Osteocyte (in vitro differentiated cells): ENCODE data around the gene ZSWIM4. TPM values are rescaled to one million over a fixed set of nuclear protein-coding genes. Genes with fewer than 3 reads are reported as not detected.
A peak's percentile ranks its signal among the peaks of the same experiment; 100 is the strongest.

Source experiments
- DNase-seq: peaks from one replicate; pipeline ENCODE4 v3.0.0; 2021; ENCODE audit warnings: mixed read lengths; ENCODE audit not compliant: unreplicated experiment; ENCODE audit errors: extremely low spot score
- H3K27ac Mint-ChIP-seq: one replicate; pipeline ENCODE4 v1.8.0; 2021; ENCODE audit warnings: mild to moderate bottlenecking, mixed read lengths; ENCODE audit not compliant: unreplicated experiment
- H3K27me3 Mint-ChIP-seq: one replicate; pipeline ENCODE4 v1.8.0; 2021; ENCODE audit warnings: mixed read lengths; ENCODE audit not compliant: unreplicated experiment
- H3K36me3 Mint-ChIP-seq: one replicate; pipeline ENCODE4 v1.8.0; 2021; ENCODE audit warnings: mixed read lengths; ENCODE audit not compliant: unreplicated experiment
- H3K4me1 Mint-ChIP-seq: one replicate; pipeline ENCODE4 v1.8.0; 2021; ENCODE audit warnings: mixed read lengths; ENCODE audit not compliant: unreplicated experiment
- H3K4me3 Mint-ChIP-seq: one replicate; pipeline ENCODE4 v1.8.0; 2021; ENCODE audit warnings: mild to moderate bottlenecking, moderate library complexity, mixed read lengths; ENCODE audit not compliant: unreplicated experiment
- H3K9me3 Mint-ChIP-seq: one replicate; pipeline ENCODE4 v1.8.0; 2021; ENCODE audit warnings: mixed read lengths; ENCODE audit not compliant: unreplicated experiment
- total RNA-seq: library from RNA; stranded (reverse); gene quantifications from 2 replicates; pipeline ENCODE4 v1.2.1, GENCODE V29; 2021
- TF ChIP-seq, protein P1 (sequence below): fragments of 200-600 bp; sonication (generic); IDR thresholded peaks from 2 replicates; pipeline ENCODE4 v1.5.0; 2021; ENCODE audit warnings: antibody characterized with exemption, mild to moderate bottlenecking, moderate library complexity

The ZSWIM4 gene
- total RNA-seq, 1 donor from 2014 or later: 15.1 TPM

DNA sequence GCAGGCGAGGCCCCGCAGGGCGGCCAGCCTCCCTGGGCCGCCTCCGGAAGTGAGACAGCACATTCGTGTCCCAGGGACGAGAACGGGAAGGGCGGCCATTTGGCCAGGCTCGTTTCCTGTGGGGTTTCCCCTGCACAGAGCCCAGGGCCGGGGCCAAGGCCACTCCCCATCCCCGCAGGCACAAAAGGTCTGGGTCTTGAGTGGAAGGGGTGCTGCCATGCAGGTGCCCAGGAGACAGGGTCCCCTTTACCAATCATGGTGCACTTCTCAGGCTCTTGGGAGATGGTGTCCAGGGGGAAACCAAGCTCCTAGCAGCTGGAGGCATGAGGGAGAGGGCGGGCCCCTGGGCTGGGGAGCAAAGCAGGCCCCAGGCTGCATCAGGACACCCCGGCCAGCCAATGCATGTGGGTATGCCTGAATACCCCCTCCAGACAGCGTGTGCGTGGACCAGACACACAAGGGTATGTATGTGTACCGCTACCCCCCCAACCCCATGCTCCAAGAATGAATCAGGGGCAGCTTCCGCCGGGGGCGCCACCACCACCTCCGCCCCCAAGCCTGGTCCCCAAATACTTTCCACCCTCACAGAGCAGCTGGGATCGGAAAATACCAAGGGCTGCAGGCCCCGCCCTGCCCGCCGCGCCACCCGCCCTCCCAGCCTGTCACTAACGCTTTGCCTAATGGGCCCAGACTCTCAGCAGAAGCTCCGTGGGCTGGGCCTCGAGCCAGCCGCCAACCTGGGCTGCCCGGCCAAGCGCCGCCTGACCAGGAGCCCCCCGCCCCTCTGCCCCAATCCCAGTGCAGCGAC, 44.1 kb downstream of the ZSWIM4 start:
- TF ChIP-seq, protein P1, sequence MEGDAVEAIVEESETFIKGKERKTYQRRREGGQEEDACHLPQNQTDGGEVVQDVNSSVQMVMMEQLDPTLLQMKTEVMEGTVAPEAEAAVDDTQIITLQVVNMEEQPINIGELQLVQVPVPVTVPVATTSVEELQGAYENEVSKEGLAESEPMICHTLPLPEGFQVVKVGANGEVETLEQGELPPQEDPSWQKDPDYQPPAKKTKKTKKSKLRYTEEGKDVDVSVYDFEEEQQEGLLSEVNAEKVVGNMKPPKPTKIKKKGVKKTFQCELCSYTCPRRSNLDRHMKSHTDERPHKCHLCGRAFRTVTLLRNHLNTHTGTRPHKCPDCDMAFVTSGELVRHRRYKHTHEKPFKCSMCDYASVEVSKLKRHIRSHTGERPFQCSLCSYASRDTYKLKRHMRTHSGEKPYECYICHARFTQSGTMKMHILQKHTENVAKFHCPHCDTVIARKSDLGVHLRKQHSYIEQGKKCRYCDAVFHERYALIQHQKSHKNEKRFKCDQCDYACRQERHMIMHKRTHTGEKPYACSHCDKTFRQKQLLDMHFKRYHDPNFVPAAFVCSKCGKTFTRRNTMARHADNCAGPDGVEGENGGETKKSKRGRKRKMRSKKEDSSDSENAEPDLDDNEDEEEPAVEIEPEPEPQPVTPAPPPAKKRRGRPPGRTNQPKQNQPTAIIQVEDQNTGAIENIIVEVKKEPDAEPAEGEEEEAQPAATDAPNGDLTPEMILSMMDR: peak; percentile 27
- peaks cover 25% of the 10 kb centered on the region for H3K36me3 Mint-ChIP-seq
- peak; percentile 94 for DNase-seq

DNA sequence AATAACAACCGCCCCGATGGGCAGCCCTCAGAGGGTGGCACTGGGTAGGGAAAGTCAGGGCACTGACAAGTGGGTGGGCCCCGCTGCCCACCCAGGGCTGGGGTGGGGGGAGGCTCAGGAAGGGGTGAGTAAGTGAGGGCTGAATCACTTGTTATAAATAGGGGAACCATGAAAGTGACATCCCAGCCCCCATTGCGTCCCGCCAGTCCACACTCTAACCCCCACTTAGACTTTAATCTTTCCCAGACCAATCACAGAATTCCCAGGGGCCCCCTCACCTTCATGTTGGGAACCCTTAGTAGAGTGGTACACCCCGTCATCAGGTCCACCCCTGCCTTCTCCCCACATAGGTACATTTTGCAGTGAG, 44.7 kb downstream of the ZSWIM4 start:
- Mint-ChIP-seq H3K4me1 (peaks cover 61% of the 10 kb centered on the region), H3K36me3 (peaks cover 22% of the 10 kb centered on the region), H3K9me3 (no peaks in the 10 kb centered on the region), H3K4me3 (peak overlapping the region; percentile 92), H3K27me3 (no peaks in the 10 kb centered on the region), H3K27ac (peak overlapping the region; percentile 98)
- DNase-seq: no peak
- TF ChIP-seq, protein P1: no peak

More for the DNA sequence above, 44.1 kb downstream of the ZSWIM4 start:
- Mint-ChIP-seq H3K4me3 (peak overlapping the region; percentile 92), H3K9me3 (no peaks in the 10 kb centered on the region), H3K27me3 (no peaks in the 10 kb centered on the region), H3K4me1 (peaks cover 62% of the 10 kb centered on the region), H3K27ac (peak overlapping the region; percentile 98)

DNA sequence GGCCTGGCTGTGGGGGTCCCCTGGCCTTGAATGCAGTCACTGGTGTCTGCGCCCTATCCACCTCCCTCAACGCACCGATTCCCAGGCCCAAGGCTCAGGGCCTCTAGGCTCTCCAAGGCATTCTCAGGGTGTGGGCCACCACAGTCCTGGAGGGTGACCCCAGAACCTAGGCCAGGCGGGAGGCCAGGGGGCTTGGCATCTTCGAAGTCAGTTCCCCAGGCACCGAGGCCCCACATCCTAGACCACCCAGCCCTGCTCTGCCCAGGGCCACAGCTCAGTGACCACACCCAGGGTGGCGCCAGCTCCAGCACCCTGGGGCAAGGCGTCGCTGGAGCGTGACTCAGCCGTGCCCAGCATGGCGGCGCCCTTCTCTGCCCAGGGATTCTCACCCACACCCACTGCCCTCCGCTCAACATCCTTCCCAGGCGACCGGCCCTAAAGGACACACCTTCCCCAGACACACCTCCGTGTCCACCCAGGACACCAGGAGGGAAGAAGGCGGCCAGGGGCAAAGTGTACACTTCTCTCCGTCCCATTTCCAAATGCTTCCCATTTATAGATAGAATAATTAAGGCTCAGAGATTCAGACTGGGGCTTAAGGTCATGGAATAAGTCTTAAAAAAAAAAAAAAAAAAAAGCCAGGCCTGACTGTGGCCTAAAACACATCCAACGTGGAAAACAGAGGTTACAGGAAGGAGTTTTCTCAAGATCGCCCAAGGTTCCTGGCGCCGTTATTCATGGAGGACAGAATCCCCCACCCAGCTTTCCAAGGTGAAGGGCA, 45.3 kb downstream of the ZSWIM4 start:
- peak; percentile 93 for DNase-seq
- Mint-ChIP-seq H3K4me3 (peak overlapping the region; percentile 92), H3K27me3 (no peaks in the 10 kb centered on the region), H3K4me1 (peaks cover 60% of the 10 kb centered on the region), H3K36me3 (peaks cover 22% of the 10 kb centered on the region), H3K27ac (peak overlapping the region; percentile 98), H3K9me3 (no peaks in the 10 kb centered on the region)
- TF ChIP-seq, protein P1: no peak

DNA sequence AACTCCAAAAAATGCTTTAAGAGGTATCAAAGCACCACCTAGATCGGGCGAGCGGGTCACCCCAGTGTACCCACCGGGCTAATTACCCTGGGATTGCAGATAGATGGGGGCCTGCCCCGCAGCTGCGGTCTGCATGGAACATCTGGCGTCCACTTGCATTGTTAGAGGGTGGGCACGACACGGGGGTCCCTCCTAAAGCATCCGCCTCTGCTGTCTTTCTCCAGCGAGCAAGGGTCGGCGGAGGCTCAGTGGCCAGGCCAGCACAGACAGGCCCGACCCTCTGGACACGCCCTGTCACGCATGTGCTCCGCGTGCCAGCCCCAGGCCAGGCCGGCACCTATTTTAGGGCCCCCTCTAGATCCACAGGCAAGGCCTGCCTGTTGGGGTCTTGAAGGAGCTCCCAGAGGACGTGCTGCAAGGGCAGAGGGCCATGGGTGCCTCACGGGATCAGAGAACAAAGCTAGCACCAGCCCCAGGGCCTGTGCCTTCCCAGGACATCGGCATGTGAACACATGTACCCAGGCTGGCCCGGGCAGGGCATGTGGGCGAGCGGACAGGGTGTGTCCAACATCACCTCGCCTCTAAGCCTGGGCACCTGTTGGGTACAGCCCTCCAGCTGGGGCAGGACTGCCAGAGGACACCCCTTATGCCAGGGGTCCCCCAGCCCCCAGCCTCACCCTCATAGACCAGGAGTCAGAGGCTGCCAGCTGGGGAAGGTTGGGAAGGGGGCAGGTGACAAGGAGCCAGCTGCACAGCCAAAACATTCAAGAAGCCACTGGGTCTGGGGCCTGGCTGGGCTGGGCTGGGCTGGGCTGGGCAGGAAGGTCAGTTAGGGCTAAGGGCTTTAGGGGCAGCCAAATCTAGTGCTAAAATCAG, 46.1 kb downstream of the ZSWIM4 start:
- H3K4me3 Mint-ChIP-seq: peak overlapping the region; percentile 92
- no peaks in the 10 kb centered on the region for H3K27me3 Mint-ChIP-seq
- no peaks in the 10 kb centered on the region for H3K9me3 Mint-ChIP-seq
- H3K27ac Mint-ChIP-seq: peak overlapping the region; percentile 98
- H3K36me3 Mint-ChIP-seq: peaks cover 20% of the 10 kb centered on the region
- TF ChIP-seq, protein P1: no peak
- DNase-seq: no peak
- peaks cover 59% of the 10 kb centered on the region for H3K4me1 Mint-ChIP-seq
